ENCODE data around the gene TLX1. TPM values are rescaled to one million over a fixed set of nuclear protein-coding genes. Genes with fewer than 3 reads are reported as not detected.
A peak's percentile ranks its signal among the peaks of the same experiment; 100 is the strongest.

TLX1 gene
- not detected for polyA plus RNA-seq (ENCODE audit: insufficient read length in 10 of 10)
- long read RNA-seq, donor 1: 0 reads
- long read RNA-seq, donor 2: 0 reads
- long read RNA-seq, donor 3: 0 reads
- long read RNA-seq, donor 4: 0 reads
- long read RNA-seq, donor 5: 0 reads
- long read RNA-seq, donor 6: 0 reads
- long read RNA-seq, donor 7: 0 reads
- long read RNA-seq, donor 8: 0 reads
- long read RNA-seq, donor 9: 0 reads

- peak in 1 of 3 donors; percentile 39 for DNase-seq
These were observed at the start of gene TLX1 for GRCh38 chr10:101130984-101131961. TLX1 (plus strand) TSS chr10:101131300; CDS start chr10:101131542, 242 bp downstream.

GRCh38 chr10:101085846-101086245 is 45.3 kb upstream of the TLX1 start:
- no peak for DNase-seq

- DNase-seq: no peak
These were observed 43.7 kb upstream of the TLX1 start for GRCh38 chr10:101087376-101087775.

- no peak for DNase-seq
These were observed 43.1 kb upstream of the TLX1 start for GRCh38 chr10:101087965-101088364.

GRCh38 chr10:101089520-101090299 is 41.4 kb upstream of the TLX1 start:
- no peak for DNase-seq

GRCh38 chr10:101090597-101090996 is 40.5 kb upstream of the TLX1 start:
- no peak for DNase-seq

GRCh38 chr10:101091546-101092290 is 39.4 kb upstream of the TLX1 start:
- no peak for DNase-seq

GRCh38 chr10:101092881-101093354 is 38.2 kb upstream of the TLX1 start:
- no peak for DNase-seq

GRCh38 chr10:101094121-101094879 is 36.8 kb upstream of the TLX1 start:
- DNase-seq: no peak

- DNase-seq: no peak
These were observed 36.1 kb upstream of the TLX1 start for GRCh38 chr10:101095004-101095403.

- DNase-seq: peak; percentile 22 to 64 (median 45)
These were observed 35.4 kb upstream of the TLX1 start for GRCh38 chr10:101095550-101096213.

- no peak for DNase-seq
These were observed 34.7 kb upstream of the TLX1 start for GRCh38 chr10:101096378-101096777.

GRCh38 chr10:101097881-101098280 is 33.2 kb upstream of the TLX1 start:
- DNase-seq: no peak

GRCh38 chr10:101099901-101100300 is 31.2 kb upstream of the TLX1 start:
- no peak for DNase-seq

- DNase-seq: no peak
These were observed 29.7 kb upstream of the TLX1 start for GRCh38 chr10:101101372-101101881.

- no peak for DNase-seq
These were observed 27.7 kb upstream of the TLX1 start for GRCh38 chr10:101103430-101103829.

GRCh38 chr10:101106351-101106750 is 24.7 kb upstream of the TLX1 start:
- DNase-seq: no peak

- DNase-seq: no peak
These were observed 23.3 kb upstream of the TLX1 start for GRCh38 chr10:101107771-101108170.

GRCh38 chr10:101110856-101111523 is 20.1 kb upstream of the TLX1 start:
- DNase-seq: no peak

Measured in muscle of back (tissue), 13 donors.